HepG2 (cell line): ENCODE results near the gene TAL2.

Experiments
- EZH2 ChIP-seq: conservative IDR thresholded peaks from 2 replicates; pipeline ENCODE4 v1.6.1; 2012; ENCODE audit warnings: mild to moderate bottlenecking, low read depth, low read length, moderate library complexity
- MTA3 ChIP-seq: sonication (generic); formaldehyde crosslinking; IDR thresholded peaks from 2 replicates; pipeline ENCODE4 v1.4.0; 2020; ENCODE audit warnings: missing genetic modification reagents
- POLR2A ChIP-seq, 2 experiments: IDR thresholded peaks; 2 replicates each; pipeline ENCODE4 v1.6.1; 2011; ENCODE audit warnings: low read depth in 2 of 2, low read length in 2 of 2, mild to moderate bottlenecking in 1 of 2, moderate library complexity in 1 of 2; ENCODE audit not compliant: insufficient read depth in 1 of 2
- ZNF253 ChIP-seq: sonication (generic); formaldehyde crosslinking; IDR thresholded peaks from 2 replicates; pipeline ENCODE4 v1.8.0; 2022; ENCODE audit warnings: mild to moderate bottlenecking, missing genetic modification reagents, borderline replicate concordance
- TF ChIP-seq, protein P1 (sequence below): sonication (generic); formaldehyde crosslinking; IDR thresholded peaks from 2 replicates; pipeline ENCODE4 v1.5.0; 2020; ENCODE audit warnings: mild to moderate bottlenecking, missing genetic modification reagents, moderate library complexity

DNA sequence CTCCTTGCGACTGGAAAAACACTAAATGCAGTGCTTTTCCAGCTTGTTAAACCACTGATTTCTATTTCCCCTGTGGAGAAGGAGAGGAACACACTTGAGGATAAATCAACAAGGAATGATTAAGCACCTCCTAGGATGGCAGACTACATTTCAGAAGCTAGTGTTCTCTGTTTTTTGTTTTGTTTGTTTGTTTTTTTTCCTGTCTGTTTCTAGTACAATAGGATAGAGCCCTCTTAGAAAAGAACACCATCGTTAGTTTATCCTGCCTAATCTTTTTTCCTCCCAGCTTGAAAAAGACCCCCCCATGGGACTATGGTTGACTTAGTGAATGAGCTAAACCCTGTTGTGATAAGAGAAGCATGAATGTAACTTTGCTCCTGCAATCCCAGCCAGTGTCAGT is 3.9 kb upstream of the TAL2 start:
- TF ChIP-seq, protein P1, sequence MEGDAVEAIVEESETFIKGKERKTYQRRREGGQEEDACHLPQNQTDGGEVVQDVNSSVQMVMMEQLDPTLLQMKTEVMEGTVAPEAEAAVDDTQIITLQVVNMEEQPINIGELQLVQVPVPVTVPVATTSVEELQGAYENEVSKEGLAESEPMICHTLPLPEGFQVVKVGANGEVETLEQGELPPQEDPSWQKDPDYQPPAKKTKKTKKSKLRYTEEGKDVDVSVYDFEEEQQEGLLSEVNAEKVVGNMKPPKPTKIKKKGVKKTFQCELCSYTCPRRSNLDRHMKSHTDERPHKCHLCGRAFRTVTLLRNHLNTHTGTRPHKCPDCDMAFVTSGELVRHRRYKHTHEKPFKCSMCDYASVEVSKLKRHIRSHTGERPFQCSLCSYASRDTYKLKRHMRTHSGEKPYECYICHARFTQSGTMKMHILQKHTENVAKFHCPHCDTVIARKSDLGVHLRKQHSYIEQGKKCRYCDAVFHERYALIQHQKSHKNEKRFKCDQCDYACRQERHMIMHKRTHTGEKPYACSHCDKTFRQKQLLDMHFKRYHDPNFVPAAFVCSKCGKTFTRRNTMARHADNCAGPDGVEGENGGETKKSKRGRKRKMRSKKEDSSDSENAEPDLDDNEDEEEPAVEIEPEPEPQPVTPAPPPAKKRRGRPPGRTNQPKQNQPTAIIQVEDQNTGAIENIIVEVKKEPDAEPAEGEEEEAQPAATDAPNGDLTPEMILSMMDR (CRISPR knock-in tag), result no peak
- TF ChIP-seq ZNF253 (no peak), EZH2 (no peak), POLR2A (IDR thresholded peaks at IDR 0.05; ENCODE audit: insufficient read depth in 1 of 2, low read depth in 2 of 2, low read length in 2 of 2) (no peak), MTA3 (CRISPR knock-in tag) (no peak)
